ENCODE data around the gene MYO15B.

GRCh38 chr17:75673487-75673886, 85.9 kb downstream of the MYO15B start:
- no peak for TF ChIP-seq CTCF (IDR thresholded peaks at IDR 0.05)
- TF ChIP-seq POLR2A (IDR thresholded peaks at IDR 0.05): no peak

Data from stomach (tissue), 4 donors.